ENCODE measurements around the gene SLC29A2. TPM values are rescaled to one million over a fixed set of nuclear protein-coding genes. Genes with fewer than 3 reads are reported as not detected.

SLC29A2 gene
- total RNA-seq, 1 experiment from 2014 or later = 30.2 TPM

- TF ChIP-seq ERG (CRISPR knock-in tag; IDR thresholded peaks at IDR 0.05) (no peak), PRDM15 (CRISPR knock-in tag; IDR thresholded peaks at IDR 0.05) (no peak), NFATC4 (CRISPR knock-in tag; IDR thresholded peaks at IDR 0.05) (no peak), TEAD1 (CRISPR knock-in tag; IDR thresholded peaks at IDR 0.05) (no peak), ATF1 (CRISPR knock-in tag; IDR thresholded peaks at IDR 0.05) (no peak), PRRX2 (CRISPR knock-in tag; IDR thresholded peaks at IDR 0.05) (no peak), AR (CRISPR knock-in tag; IDR thresholded peaks at IDR 0.05) (no peak), JAZF1 (CRISPR knock-in tag; IDR thresholded peaks at IDR 0.05) (no peak), OVOL2 (CRISPR knock-in tag; IDR thresholded peaks at IDR 0.05; ENCODE audit: borderline replicate concordance) (no peak), FOXK1 (CRISPR knock-in tag; IDR thresholded peaks at IDR 0.05) (no peak), GABPB1 (CRISPR knock-in tag; IDR thresholded peaks at IDR 0.05) (no peak), RORB (CRISPR knock-in tag; IDR thresholded peaks at IDR 0.05) (no peak), NR1H2 (CRISPR knock-in tag; IDR thresholded peaks at IDR 0.05) (no peak), CBFB (CRISPR knock-in tag; IDR thresholded peaks at IDR 0.05; ENCODE audit: low read depth) (no peak)
Measured at GRCh38 chr11:66373265-66373664, 1.7 kb upstream of the SLC29A2 start (continued).

- TF ChIP-seq ATF1 (CRISPR knock-in tag; IDR thresholded peaks at IDR 0.05) (no peak), ELF4 (CRISPR knock-in tag; IDR thresholded peaks at IDR 0.05; ENCODE audit: low read depth) (no peak)
- Mint-ChIP-seq H3K27me3 (ENCODE audit: low read depth) (no peaks in the 10 kb centered on the region), H3K36me3 (peaks cover 40% of the 10 kb centered on the region), H3K4me1 (peaks cover 27% of the 10 kb centered on the region), H3K9me3 (no peaks in the 10 kb centered on the region), H3K4me3 (peak overlapping the region; percentile 95), H3K27ac (peak overlapping the region; percentile 96)
- DNase-seq (ENCODE audit: low spot score) (no peak), ATAC-seq (no peak)
- CTCF ChIA-PET = interaction anchor here (0.7 to 6.8 kb wide), 3 partner anchors 16 to 56 kb away, joined by 3 to 53 read pairs (median 45); no protein-coding TSS in a partner anchor
- POLR2A ChIA-PET = interaction anchor here (1.4 kb wide), 1 partner anchor 52 kb away, joined by 7 read pairs; no protein-coding TSS in a partner anchor
Measured at GRCh38 chr11:66369073-66369894, 2.3 kb downstream of the SLC29A2 start.

GRCh38 chr11:66368484-66368883 is 3.1 kb downstream of the SLC29A2 start:
- POLR2A ChIA-PET = no interaction called here
- no peak for ATAC-seq
- TF ChIP-seq EMX1 (CRISPR knock-in tag; IDR thresholded peaks at IDR 0.05) = no peak
- no peak for TF ChIP-seq E2F5 (CRISPR knock-in tag; IDR thresholded peaks at IDR 0.05)
- TF ChIP-seq ZMAT4 (CRISPR knock-in tag; IDR thresholded peaks at IDR 0.05) = no peak
- no peak for TF ChIP-seq HMGA2 (CRISPR knock-in tag; IDR thresholded peaks at IDR 0.05)
- TF ChIP-seq ZNF425 (CRISPR knock-in tag; conservative IDR thresholded peaks at IDR 0.05) = no peak
- TF ChIP-seq FOXJ3 (CRISPR knock-in tag; IDR thresholded peaks at IDR 0.05; ENCODE audit: borderline replicate concordance) = no peak
- TF ChIP-seq ZNF396 (CRISPR knock-in tag; IDR thresholded peaks at IDR 0.05; ENCODE audit: borderline replicate concordance) = no peak
- TF ChIP-seq ZNF416 (CRISPR knock-in tag; IDR thresholded peaks at IDR 0.05) = no peak

More at GRCh38 chr11:66368484-66368883, 3.1 kb downstream of the SLC29A2 start:
- no peaks in the 10 kb centered on the region for H3K9me3 Mint-ChIP-seq
- CTCF ChIA-PET = no interaction called here
- no peak for DNase-seq (ENCODE audit: low spot score)
- H3K4me1 Mint-ChIP-seq = peaks cover 22% of the 10 kb centered on the region
- H3K4me3 Mint-ChIP-seq = no peak overlapping the region
- H3K36me3 Mint-ChIP-seq = peaks cover 44% of the 10 kb centered on the region
- no peaks in the 10 kb centered on the region for H3K27me3 Mint-ChIP-seq (ENCODE audit: low read depth)
- no peak overlapping the region; the same call in 1 of the 2 replicates for H3K27ac Mint-ChIP-seq

All from WTC11 (cell line).